GM21390 (cell line): ENCODE data around the gene EIF4G1.

Experiments
- ATAC-seq: cut with Tn5 transposase; IDR thresholded peaks from one replicate; pipeline ENCODE4 v1.9.1; 2021; ENCODE audit not compliant: unreplicated experiment

The EIF4G1 gene

DNA sequence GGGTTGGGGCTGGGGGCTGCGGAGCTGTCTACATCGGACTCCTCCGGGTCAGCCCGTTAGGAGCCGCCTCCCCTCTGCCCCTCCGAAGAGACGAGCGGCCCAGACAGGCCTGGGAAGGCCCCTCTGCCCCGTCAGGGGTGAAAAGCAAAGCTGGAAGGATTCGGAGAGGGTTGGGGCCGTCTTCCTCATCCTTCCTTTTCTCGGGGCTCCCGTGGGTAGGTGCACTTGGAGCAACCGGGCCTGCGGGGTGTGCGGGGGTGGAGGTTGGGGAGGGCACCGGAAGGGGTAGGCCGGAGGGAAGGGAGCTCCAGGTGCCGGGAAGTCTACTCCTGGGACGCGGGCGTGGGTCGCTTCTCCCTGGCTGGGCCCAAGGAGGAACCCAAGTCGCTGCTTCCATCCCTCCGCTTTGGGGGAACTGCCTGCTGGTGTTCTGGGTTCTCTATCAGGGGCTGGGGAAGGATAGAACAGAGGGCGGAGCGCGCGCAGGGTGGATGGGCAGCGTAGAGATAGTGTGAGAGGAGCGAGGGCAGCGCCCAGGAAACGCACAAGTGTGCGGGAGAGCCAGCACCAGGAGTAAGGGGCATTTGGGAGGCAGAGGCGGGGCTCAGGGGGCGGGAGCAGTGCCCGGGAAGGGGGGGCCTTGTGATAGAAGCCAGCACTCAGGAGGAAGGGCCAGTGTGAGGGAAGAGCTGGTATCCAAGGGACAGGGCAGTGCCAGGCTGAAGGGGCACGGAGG is 47.7 kb downstream of the EIF4G1 start:
- ATAC-seq, result peak; percentile 3

DNA sequence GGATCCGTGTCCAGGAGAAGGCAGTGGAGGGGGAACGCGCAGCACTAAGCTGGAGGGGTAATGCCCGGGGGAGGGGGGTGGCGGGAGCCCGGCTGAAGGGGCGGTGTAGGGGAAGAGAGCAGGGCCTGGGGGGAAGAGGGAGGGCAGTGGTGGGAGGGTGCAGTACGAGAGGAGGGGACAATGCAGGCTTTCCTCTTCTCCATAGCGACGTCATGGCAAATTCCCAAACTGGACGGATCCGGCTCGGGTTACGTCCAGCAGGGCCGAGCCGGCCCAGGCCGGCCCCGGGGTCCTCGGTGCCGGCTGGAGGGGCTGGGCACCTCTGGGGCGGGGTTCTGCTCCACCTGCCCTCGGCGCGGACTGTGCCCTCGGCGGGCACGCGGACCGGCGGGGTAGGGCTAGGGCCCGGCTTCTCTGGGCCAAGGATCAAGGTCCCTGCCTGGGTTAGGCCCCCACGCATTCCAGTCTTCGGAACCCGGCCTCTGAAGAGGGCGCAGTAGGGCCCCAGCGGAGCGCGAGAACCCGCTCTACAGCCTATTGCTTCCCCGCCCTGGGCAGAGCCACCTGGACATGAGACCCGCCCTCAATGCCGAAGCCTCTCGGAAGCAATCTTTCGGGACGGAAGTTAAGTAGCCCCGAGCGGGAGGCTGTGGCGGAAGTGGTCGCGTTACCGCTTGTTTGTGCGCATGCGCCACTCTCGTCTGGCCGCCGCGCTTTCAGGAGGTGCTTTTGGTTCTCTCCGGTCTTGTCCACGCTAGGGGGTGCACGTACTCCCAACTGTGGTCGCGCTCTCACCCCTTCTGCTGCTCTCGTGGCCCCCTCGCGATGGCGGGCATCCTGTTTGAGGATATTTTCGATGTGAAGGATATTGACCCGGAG is 48.5 kb downstream of the EIF4G1 start:
- peak; percentile 82 for ATAC-seq

DNA sequence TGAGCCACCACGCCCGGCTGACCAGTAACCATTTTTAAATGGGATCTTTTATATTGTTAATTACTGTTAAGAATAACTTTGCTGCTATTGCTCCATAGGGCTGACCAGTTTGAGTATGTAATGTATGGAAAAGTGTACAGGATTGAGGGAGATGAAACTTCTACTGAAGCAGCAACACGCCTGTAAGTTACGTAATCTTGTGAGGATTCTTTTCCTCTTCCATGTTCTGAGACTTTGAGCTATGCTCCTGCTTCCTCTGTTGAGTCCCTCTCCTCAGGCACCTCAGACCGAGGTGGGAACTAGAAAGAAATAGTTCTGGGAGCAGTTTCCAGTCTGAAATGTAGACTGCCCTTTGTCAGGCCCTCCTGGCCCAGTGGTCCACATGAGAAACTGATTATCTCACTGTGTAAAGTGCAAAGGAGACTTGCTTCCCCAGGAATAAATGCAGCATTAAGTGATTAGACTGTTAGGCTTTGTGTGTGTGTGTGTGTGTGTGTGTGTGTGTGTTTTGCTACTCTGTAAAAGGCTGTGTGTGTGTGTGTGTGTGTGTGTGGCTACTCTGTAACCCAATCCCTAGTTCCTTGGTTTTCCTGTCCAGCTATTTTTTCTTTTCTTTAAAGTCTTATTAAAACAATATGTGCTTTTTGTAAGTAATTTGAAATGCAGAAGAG is 52.3 kb downstream of the EIF4G1 start:
- no peak for ATAC-seq

DNA sequence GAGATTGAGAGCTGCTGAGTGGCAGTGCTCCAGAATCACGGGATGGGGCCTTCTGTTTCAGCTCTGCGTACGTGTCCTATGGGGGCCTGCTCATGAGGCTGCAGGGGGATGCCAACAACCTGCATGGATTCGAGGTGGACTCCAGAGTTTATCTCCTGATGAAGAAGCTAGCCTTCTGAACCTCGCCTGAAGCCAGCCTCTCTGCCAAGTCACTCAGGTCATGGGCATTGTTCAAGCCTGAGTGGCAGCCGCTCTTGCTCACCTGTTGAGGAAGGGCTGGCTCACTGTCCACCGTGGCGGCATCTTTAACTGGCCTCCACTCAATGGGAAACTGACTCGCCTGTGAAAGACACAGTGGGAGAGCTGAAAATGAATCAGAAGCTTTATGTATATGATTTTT is 53.7 kb downstream of the EIF4G1 start:
- ATAC-seq, result no peak

DNA sequence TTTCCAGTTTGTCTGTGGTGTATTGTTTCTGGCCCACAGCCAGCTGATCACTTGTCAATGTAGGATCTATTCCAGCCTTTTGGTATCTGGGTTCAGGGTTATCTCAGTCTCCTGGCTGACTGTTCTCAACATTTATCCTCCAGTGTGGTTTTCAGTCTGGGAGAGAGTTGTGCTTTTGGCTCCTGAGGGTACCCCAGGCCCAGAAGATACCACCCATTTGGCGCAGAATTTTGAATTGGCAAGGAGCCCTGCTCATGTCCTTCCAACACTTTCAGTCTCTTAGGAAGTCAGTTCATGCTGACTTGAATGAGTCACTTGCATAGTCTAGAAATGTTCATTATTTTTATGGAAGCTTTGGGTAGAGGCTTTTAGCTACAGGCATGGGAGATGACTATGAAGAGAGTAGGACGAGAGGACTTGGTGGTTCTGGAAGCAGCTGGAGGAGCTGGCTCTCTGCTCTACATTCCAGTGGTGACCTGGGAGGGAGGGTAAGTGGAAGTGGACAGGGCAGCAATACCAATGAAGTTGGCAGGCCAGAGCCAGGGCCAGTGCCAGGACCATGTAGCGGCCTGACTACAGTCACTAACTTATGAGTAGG is 54.3 kb downstream of the EIF4G1 start:
- ATAC-seq, result no peak

DNA sequence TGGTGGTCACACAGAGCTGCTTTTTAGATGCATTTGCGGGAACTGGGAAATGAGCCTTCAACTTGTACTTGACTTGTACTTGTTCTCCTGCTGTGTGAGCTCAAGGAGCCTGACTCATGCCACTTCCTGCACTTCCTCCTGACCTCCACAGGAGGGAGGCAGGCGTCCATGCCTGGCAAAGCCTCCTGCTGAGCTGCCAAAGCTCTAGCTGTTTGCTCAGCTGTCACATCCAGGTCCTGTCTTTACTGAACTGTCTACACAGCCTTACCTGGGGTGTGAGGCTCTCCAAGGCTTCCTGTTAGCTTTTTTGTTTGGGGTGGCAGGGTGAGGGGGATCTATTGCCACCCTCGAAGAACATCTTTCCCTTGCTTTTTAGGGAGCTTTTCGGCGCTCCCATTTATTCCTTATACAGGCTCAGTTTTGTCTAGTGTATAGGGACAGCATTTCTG is 57.2 kb downstream of the EIF4G1 start:
- peak; percentile 70 for ATAC-seq

DNA sequence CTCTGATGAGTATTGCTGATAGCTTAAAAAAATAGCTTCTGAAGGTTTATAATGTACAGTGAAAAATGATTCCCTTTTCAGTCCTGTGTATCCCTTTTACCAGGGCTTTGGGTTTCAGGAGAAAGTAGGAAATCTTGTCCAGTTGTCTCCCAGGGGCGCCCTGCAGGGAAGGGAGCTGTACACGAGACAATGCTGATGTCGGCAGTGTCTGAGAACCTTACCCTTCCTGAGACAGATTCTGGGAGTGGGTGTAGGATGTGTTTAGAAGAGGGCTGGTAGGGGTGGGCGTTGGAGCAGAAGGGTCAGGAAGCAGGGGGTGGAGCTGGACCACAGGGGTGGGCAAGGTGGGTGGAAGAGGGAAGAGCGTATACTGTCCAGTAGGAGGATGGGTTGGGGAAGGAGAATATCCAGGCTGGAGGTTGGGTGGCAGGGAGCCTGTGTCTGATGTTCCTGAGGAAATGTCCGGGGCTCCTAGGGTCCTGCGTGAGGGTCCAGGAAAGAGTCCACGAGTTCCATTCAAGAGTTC is 58.0 kb downstream of the EIF4G1 start:
- ATAC-seq, result no peak

DNA sequence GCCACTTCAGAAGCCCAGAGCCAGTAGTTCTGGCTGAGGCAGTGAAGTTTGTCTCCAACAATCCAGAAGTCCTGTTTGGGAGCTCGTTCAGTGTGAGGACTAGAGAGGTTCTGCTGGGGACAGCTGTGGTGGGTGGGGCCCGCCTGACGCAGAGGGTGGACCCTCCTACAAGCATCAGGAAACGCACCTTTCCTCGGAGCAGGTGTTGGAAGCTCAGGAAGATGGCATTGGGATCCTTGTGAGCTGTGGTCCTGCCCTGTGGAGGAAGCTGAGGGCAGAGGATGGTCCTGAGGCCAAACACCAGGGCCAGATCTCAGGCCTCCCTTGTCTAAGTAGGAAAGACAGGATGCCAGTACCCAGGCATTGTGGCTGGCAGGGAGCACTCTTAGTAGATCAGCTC is 58.5 kb downstream of the EIF4G1 start:
- no peak for ATAC-seq

DNA sequence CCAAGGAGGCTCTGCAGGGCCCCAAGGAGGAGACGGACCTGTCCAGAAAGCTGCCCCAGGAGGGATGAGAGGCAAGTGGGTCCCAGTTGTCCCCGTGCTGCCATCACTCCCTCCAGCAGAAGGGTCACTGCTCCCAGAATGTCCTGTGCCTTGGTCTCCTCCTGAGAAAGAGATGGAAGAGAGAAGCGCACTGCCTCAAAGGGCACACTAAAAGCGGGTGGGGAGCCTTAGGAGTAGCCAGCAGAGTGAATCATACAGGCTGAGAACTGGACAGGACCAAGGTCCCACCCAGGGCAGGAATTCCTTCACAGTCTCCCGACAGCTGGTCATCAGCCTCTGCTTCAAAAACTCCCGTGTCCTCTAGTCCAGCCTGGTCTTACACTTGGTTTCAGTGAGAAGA is 59.0 kb downstream of the EIF4G1 start:
- no peak for ATAC-seq

DNA sequence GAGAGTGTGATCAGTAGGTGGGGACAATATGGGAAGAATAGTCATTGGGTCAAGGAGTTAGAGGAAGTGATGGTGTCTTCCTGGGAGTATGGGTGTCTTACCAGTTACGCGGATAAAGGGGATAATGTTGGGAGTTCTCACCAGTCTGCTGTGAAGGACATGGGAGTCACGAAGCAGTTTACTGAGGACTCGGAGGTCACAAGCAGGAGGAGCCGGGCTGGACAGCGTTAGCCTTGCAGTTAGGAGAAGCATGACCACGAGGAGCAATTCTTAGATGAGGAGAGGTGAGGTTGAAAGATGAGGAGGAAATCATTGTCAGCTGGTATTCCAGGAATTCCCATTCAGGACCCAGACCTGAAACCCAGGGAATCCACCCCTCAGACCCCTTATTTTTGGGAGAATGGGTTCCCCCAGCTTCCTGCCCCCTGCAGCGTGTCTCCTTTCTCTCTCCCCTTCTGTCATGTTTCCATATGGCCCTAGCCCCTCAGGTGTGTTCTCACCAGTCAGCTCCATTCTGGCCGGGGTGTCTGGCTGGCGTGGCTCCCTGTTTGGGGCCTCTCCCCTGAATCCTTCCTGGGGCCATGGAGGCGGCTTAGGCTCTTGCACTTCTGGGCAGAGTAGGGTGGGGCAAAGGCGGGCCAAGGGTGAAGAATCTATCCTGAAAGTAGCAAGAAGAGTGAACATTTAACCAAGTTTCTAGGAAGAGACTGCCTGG is 61.5 kb downstream of the EIF4G1 start:
- ATAC-seq, result no peak

DNA sequence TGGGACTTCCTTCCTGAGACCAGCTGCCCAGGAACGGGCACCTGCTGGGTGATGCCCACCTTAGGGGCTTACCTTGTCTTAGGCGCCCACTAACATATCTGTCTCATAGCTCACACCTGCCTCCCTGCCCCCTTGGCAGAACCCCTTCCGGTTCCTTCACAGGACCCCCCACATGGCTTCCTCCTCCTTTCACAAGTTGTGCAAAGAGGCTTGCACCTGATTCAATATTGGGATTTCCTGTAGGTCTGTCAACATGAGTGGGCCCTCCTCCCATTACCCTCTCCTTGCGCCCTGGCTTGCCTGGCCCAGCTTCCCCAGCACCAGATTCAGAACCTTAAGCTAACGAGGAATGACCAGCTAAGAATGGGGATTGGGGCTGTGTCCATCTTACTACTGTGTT is 63.0 kb downstream of the EIF4G1 start:
- ATAC-seq, result no peak

DNA sequence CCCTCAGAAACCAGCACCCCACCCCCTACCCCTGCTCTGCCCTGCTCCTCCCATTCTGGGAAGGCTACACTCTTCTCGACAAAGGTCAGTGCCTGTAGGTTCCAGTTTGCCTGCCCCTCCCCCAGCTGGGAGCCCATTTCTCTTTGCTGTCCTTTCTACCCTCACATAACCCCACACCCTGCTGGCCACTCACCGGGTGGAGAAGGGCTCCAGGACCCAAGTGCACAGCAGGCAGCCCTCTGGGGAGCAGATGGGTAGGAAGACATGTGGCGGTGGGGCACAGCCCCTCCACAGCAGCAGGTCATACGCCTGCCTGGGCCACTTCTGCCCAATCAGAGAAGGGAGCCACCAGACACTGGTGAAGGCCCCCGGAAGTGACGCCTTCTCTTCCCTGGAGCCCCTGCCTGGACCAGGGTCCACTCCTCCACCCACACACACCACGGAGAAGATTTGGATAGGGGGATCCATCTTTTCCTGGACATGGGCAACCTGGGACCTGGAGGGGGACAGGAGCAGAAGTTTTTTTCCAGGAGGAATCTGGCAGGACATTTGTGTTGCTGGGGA is 63.6 kb downstream of the EIF4G1 start, which contains the start of gene THPO:
THPO (minus strand) TSS at position 326 of the 564 bp plus-strand sequence. CDS start 1,948 bp downstream, outside the sequence.
- no peak for ATAC-seq

DNA sequence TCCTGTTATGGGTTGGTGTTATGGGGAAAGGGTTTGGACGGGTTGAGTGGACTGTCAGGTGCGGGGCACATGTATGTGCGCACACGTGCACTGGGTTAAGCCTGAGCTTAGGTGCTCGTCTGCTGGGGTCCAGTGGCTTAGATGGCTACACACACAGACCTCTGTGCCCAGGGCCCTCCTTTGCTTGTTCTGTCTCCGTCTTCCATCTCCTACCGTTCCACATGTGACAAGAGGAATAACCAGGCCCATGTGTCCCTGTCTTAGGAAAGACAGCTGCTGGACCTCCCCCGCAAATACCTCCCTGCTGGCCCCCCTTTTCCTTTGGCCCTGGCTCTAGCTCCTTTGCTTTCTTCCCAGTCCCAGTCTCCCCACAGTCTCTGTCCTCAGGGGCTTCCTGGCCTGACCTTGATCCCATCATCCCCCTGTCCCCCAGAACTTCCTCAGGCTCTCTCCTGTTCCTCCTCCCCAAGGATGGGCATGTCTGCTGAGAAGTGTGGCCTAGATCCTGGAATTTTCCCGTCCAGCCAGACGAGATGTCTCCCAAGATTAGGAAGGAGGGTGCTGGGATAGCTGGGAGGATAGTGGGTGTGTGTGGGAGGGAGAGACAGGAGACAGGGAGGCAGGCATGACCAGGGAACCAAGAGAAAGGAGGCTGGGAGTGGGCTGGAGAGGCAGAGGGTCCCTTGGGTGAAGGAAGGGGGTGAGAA is 64.4 kb downstream of the EIF4G1 start:
- no peak for ATAC-seq

DNA sequence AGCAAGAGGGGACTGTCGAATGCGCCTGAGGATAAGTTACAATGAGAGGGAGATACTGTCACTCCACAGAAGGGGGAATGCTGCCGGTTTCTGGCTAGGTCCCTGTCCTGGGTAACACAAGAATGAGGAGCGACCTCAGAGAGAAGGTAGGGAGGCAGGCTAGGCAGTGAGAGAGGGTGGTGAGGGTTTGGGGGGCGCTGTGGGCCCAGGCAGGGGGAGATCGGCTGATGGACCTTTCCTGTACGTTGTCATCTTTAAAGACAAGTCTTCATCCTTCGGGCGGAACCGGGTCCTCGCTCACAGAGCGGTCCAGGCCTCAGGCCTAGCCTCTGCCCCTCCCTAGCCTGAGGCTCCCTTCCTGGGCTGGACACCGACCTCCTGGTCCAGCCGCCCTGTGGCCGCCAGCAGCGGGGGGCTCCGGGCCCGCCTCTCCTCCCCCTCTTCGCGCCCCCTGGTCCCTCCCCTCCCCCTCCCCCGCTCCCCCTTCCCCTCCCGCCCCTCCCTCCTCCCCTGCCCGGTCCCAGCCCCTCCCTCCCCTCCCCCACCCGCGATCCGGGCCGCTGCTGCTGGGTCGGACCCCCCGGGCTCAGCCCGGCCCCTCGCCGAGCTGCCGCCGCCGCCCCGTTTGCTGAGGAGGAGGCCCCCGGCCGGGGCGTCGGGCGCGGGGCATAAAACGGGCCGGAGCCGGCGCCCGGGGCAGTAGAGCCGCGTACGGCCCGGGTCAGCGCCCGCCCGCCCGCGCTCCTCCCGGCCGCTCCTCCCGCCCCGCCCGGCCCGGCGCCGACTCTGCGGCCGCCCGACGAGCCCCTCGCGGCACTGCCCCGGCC is 65.2 kb downstream of the EIF4G1 start, which contains the start of gene CHRD:
CHRD (plus strand) TSS at position 697 of the 827 bp plus-strand sequence. CDS start 265 bp downstream, outside the sequence.
- ATAC-seq, result no peak

DNA sequence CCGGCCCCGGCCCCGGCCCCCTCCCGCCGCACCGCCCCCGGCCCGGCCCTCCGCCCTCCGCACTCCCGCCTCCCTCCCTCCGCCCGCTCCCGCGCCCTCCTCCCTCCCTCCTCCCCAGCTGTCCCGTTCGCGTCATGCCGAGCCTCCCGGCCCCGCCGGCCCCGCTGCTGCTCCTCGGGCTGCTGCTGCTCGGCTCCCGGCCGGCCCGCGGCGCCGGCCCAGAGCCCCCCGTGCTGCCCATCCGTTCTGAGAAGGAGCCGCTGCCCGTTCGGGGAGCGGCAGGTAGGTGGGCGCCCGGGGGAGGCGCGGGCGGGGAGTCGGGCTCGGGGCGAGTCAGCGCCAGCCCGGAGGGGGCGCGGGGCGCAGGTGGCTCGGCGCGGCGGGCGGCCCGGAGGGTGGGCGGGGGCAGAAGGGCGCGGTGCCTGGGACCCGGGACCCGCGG is 65.8 kb downstream of the EIF4G1 start:
- no peak for ATAC-seq

DNA sequence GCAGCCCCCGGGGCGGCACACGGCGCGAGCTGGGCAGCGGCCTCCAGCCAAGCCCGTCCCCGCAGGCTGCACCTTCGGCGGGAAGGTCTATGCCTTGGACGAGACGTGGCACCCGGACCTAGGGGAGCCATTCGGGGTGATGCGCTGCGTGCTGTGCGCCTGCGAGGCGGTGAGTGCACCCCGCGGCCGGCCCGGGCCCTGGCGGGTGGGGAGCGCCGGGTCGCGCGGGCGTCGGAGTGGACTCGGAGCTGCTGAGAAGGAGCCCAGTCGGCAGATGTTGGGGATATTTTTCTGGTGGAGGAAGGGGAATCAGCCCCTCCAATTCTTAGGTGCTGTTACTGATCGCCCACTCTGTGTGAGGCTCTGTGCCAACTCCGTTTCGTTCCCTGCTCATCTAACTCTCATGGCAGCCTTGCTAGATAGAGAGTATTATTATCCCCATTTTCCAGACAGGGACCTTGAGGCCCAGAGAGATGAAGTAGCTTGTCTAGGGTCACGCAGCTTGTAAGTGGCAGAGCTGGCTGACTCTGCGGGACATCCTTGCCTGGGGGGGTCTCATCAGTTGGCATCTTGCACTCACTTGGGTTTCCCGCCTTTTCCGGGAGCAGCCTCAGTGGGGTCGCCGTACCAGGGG is 66.3 kb downstream of the EIF4G1 start:
- no peak for ATAC-seq
